ENCODE data around the gene RPS6KA6.
"Not testable (repeated sequence)": the region's sequence is repeated elsewhere in the genome, so short reads cannot be mapped to it uniquely, and the experiment has no call there.

The RPS6KA6 gene

DNA sequence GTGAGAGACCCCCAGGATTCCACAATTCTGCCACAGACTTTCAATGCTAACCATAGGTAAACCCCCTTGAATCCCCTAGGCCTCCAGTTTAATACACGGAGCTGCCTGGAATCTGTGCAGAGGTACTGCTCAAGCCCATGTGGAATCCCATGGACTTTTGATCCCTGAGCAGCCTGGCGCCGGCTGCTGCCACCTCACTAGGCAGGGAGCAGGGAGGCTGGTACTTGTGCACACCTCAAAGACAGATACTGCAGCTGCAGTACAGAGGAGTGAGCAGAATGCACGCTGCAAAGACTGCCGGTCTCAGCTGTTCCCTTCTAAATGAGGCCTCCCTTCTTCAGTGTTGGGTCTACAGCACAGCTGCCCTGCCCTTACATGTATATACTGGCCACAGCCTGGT is 79.4 kb downstream of the RPS6KA6 start:
- no peak for DNase-seq (ENCODE audit: low read depth)
- no peak overlapping the region for H3K4me3 ChIP-seq (ENCODE audit: low read length)
- TF ChIP-seq, protein P1, sequence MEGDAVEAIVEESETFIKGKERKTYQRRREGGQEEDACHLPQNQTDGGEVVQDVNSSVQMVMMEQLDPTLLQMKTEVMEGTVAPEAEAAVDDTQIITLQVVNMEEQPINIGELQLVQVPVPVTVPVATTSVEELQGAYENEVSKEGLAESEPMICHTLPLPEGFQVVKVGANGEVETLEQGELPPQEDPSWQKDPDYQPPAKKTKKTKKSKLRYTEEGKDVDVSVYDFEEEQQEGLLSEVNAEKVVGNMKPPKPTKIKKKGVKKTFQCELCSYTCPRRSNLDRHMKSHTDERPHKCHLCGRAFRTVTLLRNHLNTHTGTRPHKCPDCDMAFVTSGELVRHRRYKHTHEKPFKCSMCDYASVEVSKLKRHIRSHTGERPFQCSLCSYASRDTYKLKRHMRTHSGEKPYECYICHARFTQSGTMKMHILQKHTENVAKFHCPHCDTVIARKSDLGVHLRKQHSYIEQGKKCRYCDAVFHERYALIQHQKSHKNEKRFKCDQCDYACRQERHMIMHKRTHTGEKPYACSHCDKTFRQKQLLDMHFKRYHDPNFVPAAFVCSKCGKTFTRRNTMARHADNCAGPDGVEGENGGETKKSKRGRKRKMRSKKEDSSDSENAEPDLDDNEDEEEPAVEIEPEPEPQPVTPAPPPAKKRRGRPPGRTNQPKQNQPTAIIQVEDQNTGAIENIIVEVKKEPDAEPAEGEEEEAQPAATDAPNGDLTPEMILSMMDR (conservative IDR thresholded peaks at IDR 0.05; ENCODE audit: low read length), result no peak

- H3K4me3 ChIP-seq (ENCODE audit: low read length), result no peak overlapping the region
- no peak for DNase-seq (ENCODE audit: low read depth)
- TF ChIP-seq, protein P1 (conservative IDR thresholded peaks at IDR 0.05; ENCODE audit: low read length), result no peak
These were observed 88.9 kb downstream of the RPS6KA6 start for GRCh38 chrX:84099120-84099519.

DNA sequence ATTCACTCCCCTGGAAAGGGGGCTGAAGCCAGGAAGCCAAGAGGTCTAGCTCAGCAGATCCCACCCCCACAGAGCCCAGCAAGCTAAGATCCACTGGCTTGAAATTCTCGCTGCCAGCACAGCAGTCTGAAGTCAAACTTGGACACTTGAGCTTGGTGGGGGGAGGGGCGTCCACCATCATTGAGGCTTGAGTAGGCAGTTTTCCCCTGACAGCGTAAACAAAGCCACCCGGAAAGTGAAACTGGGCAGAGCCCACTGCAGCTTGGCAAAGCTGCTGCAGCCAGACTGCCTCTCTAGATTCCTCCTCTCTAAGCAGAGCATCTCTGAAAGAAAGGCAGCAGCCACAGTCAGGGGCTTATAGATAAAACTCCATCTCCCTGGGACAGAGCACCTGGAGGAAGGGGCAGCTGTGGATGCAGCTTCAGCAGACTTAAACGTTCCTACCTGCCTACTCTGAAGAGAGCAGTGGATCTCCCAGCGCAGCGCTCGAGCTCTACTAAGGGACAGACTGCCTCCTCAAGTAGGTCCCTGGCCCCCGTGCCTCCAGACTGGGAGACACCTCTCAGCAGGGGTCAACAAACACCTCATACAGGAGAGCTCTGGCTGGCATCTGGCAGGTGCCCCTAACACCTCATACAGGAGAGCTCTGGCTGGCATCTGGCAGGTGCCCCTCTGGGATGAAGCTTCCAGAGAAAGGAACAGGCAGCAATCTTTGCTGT is 108.4 kb downstream of the RPS6KA6 start:
- not testable (repeated sequence) for H3K4me3 ChIP-seq (ENCODE audit: low read length); DNase-seq (ENCODE audit: low read depth)

DNA sequence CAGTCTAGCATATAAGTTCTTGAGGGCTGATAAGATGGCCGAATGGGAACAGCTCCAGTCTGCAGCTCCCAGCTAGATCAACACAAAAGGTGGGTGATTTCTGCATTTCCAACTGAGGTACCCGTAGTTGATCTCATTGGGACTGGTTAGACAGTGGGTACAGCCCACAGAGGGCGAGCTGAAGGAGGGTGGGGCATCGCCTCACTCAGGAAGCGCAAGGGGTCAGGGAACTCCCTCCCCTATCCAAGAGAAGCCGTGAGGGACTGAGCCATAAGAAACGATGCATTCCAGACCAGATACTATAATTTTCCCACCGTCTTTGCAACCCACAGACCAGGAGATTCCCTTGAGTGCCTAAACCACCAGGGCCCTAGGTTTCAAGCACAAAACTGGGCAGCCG is 109.0 kb downstream of the RPS6KA6 start:
- no peak overlapping the region for H3K4me3 ChIP-seq (ENCODE audit: low read length)
- TF ChIP-seq, protein P1 (conservative IDR thresholded peaks at IDR 0.05; ENCODE audit: low read length), result no peak
- no peak for DNase-seq (ENCODE audit: low read depth)

GRCh38 chrX:84064814-84065213 is 123.2 kb downstream of the RPS6KA6 start:
- H3K4me3 ChIP-seq (ENCODE audit: low read length), result no peak overlapping the region
- TF ChIP-seq, protein P1 (conservative IDR thresholded peaks at IDR 0.05; ENCODE audit: low read length), result no peak
- DNase-seq (ENCODE audit: low read depth), result no peak

- no peak overlapping the region for H3K4me3 ChIP-seq (ENCODE audit: low read length)
- TF ChIP-seq, protein P1 (conservative IDR thresholded peaks at IDR 0.05; ENCODE audit: low read length), result no peak
- DNase-seq (ENCODE audit: low read depth), result peak; percentile 21
These were observed 123.8 kb downstream of the RPS6KA6 start for GRCh38 chrX:84064164-84064563.

- no peak overlapping the region for H3K4me3 ChIP-seq (ENCODE audit: low read length)
- DNase-seq (ENCODE audit: low read depth), result no peak
- TF ChIP-seq, protein P1 (conservative IDR thresholded peaks at IDR 0.05; ENCODE audit: low read length), result no peak
These were observed 140.7 kb downstream of the RPS6KA6 start for GRCh38 chrX:84047339-84047738.

All from AG10803 (cell line).